Mucosa of descending colon (tissue), 3 donors: ENCODE measurements around the gene VPS26B. TPM values are rescaled to one million over a fixed set of nuclear protein-coding genes. Genes with fewer than 3 reads are reported as not detected.

Experiments used
- ATAC-seq: fragments of 200-7000 bp; cut with Tn5 transposase; one replicate; pipeline ENCODE4 v1.9.1; 2020; ENCODE audit warnings: mild to moderate bottlenecking, moderate library complexity
- DNase-seq, 3 donors: peaks; one replicate each; pipeline ENCODE4 v3.0.0-alpha.2; 2020
- H3K36me3 ChIP-seq: fragments of 200-600 bp; one replicate; pipeline ENCODE4 v1.8.0; 2021; ENCODE audit warnings: low read depth, mild to moderate bottlenecking
- H3K4me1 ChIP-seq: fragments of 200-600 bp; one replicate; pipeline ENCODE4 v1.8.0; 2021; ENCODE audit warnings: low read depth, mild to moderate bottlenecking
- H3K4me3 ChIP-seq: fragments of 200-600 bp; one replicate; pipeline ENCODE4 v1.8.0; 2021; ENCODE audit warnings: mild to moderate bottlenecking
- H3K9me3 ChIP-seq: fragments of 200-600 bp; one replicate; pipeline ENCODE4 v1.8.0; 2021; ENCODE audit warnings: mild to moderate bottlenecking
- CTCF ChIP-seq: fragments of 200-600 bp; IDR thresholded peaks from one replicate; pipeline ENCODE4 v1.8.0; 2022; ENCODE audit warnings: antibody characterized with exemption, mild to moderate bottlenecking
- intact Hi-C, 2 donors: fragments of 100-400 bp; cut with DNase I in 1 of 2; cut with micrococcal nuclease in 1 of 2; formaldehyde crosslinking; loops; one replicate each; pipeline versions ENCODE4 v1.11.0 to v1.11.1; 2022; cut with DNase I, micrococcal nuclease
- total RNA-seq, 3 donors: library from RNA; stranded (reverse); fragmentation: NEBNext Ultra II Directional in 2 of 3; extraction: Animal tissue kit (Norgen Biotek cat#: 25700) in 2 of 3; gene quantifications; one replicate each; pipeline versions ENCODE4 v1.2.1 to v1.2.4, GENCODE V29; 2021 to 2023
- donor health status: DM: no; HTN: no; CAD: no; lungs with moderate emphysema.
- donor health status: DM: no; HTN: no; CAD: no.
- donor health status: DM: no; HTN: yes; CAD: no.

The VPS26B gene
- total RNA-seq, 3 donors from 2014 or later: 38.6 to 50.8 (median 47.5) TPM

GRCh38 chr11:134288486-134288885 lies 64.0 kb downstream of the VPS26B start:
- DNase-seq (no peak), ATAC-seq (no peak)
- no peaks in the 10 kb centered on the region for H3K9me3 ChIP-seq
- TF ChIP-seq CTCF: no peak
- H3K36me3 ChIP-seq: no peaks in the 10 kb centered on the region
- no peaks in the 10 kb centered on the region for H3K4me1 ChIP-seq
- intact Hi-C loops: no loop called here
- no peak overlapping the region for H3K4me3 ChIP-seq

- H3K4me1 ChIP-seq: no peaks in the 10 kb centered on the region
- DNase-seq (no peak), ATAC-seq (no peak)
- H3K4me3 ChIP-seq: no peak overlapping the region
- TF ChIP-seq CTCF: no peak
- intact Hi-C loops: no loop called here
- no peaks in the 10 kb centered on the region for H3K9me3 ChIP-seq
- no peaks in the 10 kb centered on the region for H3K36me3 ChIP-seq
Observed at GRCh38 chr11:134289167-134289566, 64.7 kb downstream of the VPS26B start.

- Histone ChIP-seq H3K36me3 (no peaks in the 10 kb centered on the region), H3K9me3 (no peaks in the 10 kb centered on the region), H3K4me3 (no peak overlapping the region), H3K4me1 (no peaks in the 10 kb centered on the region)
- ATAC-seq (no peak), DNase-seq (no peak)
- no peak for TF ChIP-seq CTCF
- intact Hi-C loops: no loop called here
Observed at GRCh38 chr11:134289789-134290188, 65.3 kb downstream of the VPS26B start.

GRCh38 chr11:134290646-134291045 lies 66.2 kb downstream of the VPS26B start:
- no peak for TF ChIP-seq CTCF
- no peak for ATAC-seq
- intact Hi-C loops: no loop called here

GRCh38 chr11:134291196-134291595 lies 66.7 kb downstream of the VPS26B start:
- TF ChIP-seq CTCF: no peak
- Histone ChIP-seq H3K36me3 (no peaks in the 10 kb centered on the region), H3K9me3 (no peaks in the 10 kb centered on the region), H3K4me3 (no peak overlapping the region), H3K4me1 (no peaks in the 10 kb centered on the region)
- DNase-seq (no peak), ATAC-seq (no peak)
- intact Hi-C loops: no loop called here

More at GRCh38 chr11:134290646-134291045, 66.2 kb downstream of the VPS26B start:
- H3K36me3 ChIP-seq: no peaks in the 10 kb centered on the region
- no peak overlapping the region for H3K4me3 ChIP-seq
- no peaks in the 10 kb centered on the region for H3K9me3 ChIP-seq
- H3K4me1 ChIP-seq: no peaks in the 10 kb centered on the region
- no peak for DNase-seq

GRCh38 chr11:134292661-134293060 lies 68.2 kb downstream of the VPS26B start:
- H3K4me3 ChIP-seq: no peak overlapping the region
- H3K4me1 ChIP-seq: no peaks in the 10 kb centered on the region
- H3K9me3 ChIP-seq: no peaks in the 10 kb centered on the region
- TF ChIP-seq CTCF: no peak
- DNase-seq (no peak), ATAC-seq (no peak)
- H3K36me3 ChIP-seq: no peaks in the 10 kb centered on the region
- intact Hi-C loops: no loop called here
